ENCODE data around the gene RAD51B. TPM values are rescaled to one million over a fixed set of nuclear protein-coding genes. Genes with fewer than 3 reads are reported as not detected.

RAD51B gene
- total RNA-seq, 1 experiment from 2014 or later = 16.7 TPM

DNA sequence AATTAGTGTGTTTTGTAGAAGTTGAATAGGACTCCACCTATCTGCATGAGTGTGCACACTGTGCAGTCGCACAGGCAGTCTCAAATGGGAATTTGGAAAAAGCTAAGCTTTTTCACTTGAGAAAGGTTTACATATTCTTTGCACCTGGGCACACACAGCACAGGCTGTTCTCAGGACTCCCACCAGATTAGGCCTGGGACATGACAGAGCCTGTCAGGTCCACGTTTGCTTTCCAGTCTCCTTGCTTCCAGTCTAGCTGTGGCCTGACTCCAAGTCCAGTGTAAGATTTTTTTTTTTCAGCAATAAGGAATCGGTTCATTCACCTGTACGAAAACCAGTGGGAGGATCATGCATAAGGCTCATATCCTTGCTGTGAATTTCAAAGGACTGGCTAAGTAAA lies 792.0 kb downstream of the RAD51B start:
- Histone ChIP-seq H3K27me3 (ENCODE audit: insufficient read depth, low read length) (no peaks in the 10 kb centered on the region), H2BK20ac (ENCODE audit: low read depth, low read length, poor library complexity, severe bottlenecking) (no peak overlapping the region), H3T11ph (ENCODE audit: low read length) (no peak overlapping the region), H3K27ac (ENCODE audit: insufficient read length, low read depth, low read length) (no peak overlapping the region), H4K5ac (ENCODE audit: insufficient read length, low read depth, low read length) (no peak overlapping the region), H3K79me2 (ENCODE audit: insufficient read depth, low read length) (no peaks in the 10 kb centered on the region), H3K23ac (ENCODE audit: insufficient read length, low read depth, low read length) (no peak overlapping the region), H3K56ac (ENCODE audit: insufficient read length, low read depth, low read length) (no peak overlapping the region), H3K9me3 (ENCODE audit: control insufficient read depth, low read depth, low read length) (no peaks in the 10 kb centered on the region), H2BK15ac (ENCODE audit: low read depth, low read length) (no peak overlapping the region), H2BK5ac (ENCODE audit: insufficient read length, low read length) (no peak overlapping the region), H3K9ac (ENCODE audit: extremely low read depth, insufficient read length, low read length) (no peak overlapping the region), H2BK12ac (ENCODE audit: insufficient read length, low read depth, low read length) (no peak overlapping the region), H3K18ac (ENCODE audit: insufficient read length, low read depth, low read length) (no peak overlapping the region), H3K14ac (ENCODE audit: insufficient read depth, low read length) (no peak overlapping the region), H2AFZ (ENCODE audit: low read length) (no peak overlapping the region), H3K79me1 (ENCODE audit: insufficient read depth, low read depth, low read length, poor library complexity, severe bottlenecking) (no peaks in the 10 kb centered on the region), H3K4me1 (ENCODE audit: insufficient read depth, low read length) (no peaks in the 10 kb centered on the region; the same call in 1 of the 2 replicates), H3K4ac (ENCODE audit: low read depth, low read length) (no peak overlapping the region), H3K23me2 (ENCODE audit: insufficient read length, low read depth, low read length, poor library complexity, severe bottlenecking) (no peaks in the 10 kb centered on the region), H4K8ac (replicated peaks; ENCODE audit: insufficient read length, low read depth, low read length) (no peak overlapping the region), H4K20me1 (ENCODE audit: control insufficient read depth, insufficient read depth, insufficient read length) (no peaks in the 10 kb centered on the region), H4K91ac (ENCODE audit: insufficient read length, low read depth, low read length) (no peak overlapping the region), H2AK5ac (ENCODE audit: insufficient read length, low read length) (no peak overlapping the region), H3K4me2 (ENCODE audit: insufficient read depth, insufficient read length, low read length) (no peak overlapping the region), H2BK120ac (ENCODE audit: low read depth, low read length, poor library complexity, severe bottlenecking) (no peak overlapping the region)
- peaks cover 16 to 20% of the 10 kb centered on the region in 2 experiments for H3K9me3 Mint-ChIP-seq
- no peak for DNase-seq
- no CpG with 5 or more reads among the region's 4 CpGs for WGBS (ENCODE audit: extremely low coverage, insufficient read length, low lambda C conversion rate)
- H3K4me1 Mint-ChIP-seq = peaks cover 16 to 17% of the 10 kb centered on the region in 2 experiments
- TF ChIP-seq, protein P1, sequence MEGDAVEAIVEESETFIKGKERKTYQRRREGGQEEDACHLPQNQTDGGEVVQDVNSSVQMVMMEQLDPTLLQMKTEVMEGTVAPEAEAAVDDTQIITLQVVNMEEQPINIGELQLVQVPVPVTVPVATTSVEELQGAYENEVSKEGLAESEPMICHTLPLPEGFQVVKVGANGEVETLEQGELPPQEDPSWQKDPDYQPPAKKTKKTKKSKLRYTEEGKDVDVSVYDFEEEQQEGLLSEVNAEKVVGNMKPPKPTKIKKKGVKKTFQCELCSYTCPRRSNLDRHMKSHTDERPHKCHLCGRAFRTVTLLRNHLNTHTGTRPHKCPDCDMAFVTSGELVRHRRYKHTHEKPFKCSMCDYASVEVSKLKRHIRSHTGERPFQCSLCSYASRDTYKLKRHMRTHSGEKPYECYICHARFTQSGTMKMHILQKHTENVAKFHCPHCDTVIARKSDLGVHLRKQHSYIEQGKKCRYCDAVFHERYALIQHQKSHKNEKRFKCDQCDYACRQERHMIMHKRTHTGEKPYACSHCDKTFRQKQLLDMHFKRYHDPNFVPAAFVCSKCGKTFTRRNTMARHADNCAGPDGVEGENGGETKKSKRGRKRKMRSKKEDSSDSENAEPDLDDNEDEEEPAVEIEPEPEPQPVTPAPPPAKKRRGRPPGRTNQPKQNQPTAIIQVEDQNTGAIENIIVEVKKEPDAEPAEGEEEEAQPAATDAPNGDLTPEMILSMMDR (conservative IDR thresholded peaks at IDR 0.05) = no peak
- H3K27ac Mint-ChIP-seq = no peak overlapping the region
- no peaks in the 10 kb centered on the region; the same call in 1 of the 2 replicates for H3K27me3 Mint-ChIP-seq (ENCODE audit: low read depth)
- no peak overlapping the region for H3K4me3 Mint-ChIP-seq
- peaks cover 7 to 16% (median 11%) of the 10 kb centered on the region in 3 experiments for H3K36me3 Mint-ChIP-seq (ENCODE audit: insufficient read depth in 1 of 3, low read depth in 3 of 3)
